HCT116 (cell line): ENCODE results near the gene TMEM117. TPM values are rescaled to one million over a fixed set of nuclear protein-coding genes. Genes with fewer than 3 reads are reported as not detected.

ENCODE experiments used
- ATAC-seq: fragments of 200-7000 bp; cut with Tn5 transposase; 2 replicates; pipeline ENCODE4 v1.9.1; 2020; ENCODE audit warnings: mild to moderate bottlenecking, moderate library complexity
- BruUV-seq: library from RNA; stranded (reverse); fragments of 400-500 nt; replicated peaks from 2 replicates; lab custom pipeline; 2021; lab: Mats Ljungman, UMichigan
- CTCF ChIA-PET: fragments of 300-600 bp; sonication (Branson Sonifier 250); formaldehyde crosslinking; loops from one replicate; lab custom pipeline; 2021; ENCODE audit warnings: antibody characterized with exemption; lab: Charles Lee
- POLR2A ChIA-PET: fragments of 300-600, 350-600 bp; sonication (Branson Sonifier 250); formaldehyde crosslinking; loops from one replicate; lab custom pipeline; 2021; ENCODE audit warnings: antibody characterized with exemption; lab: Charles Lee
- RAD21 ChIA-PET, 2 experiments: fragments of 300-600 bp; sonication (Branson Sonifier 250); formaldehyde crosslinking; loops; one replicate each; lab custom pipeline; 2023; ENCODE audit warnings: low total read pairs in 2 of 2; ENCODE audit not compliant: uncharacterized antibody in 2 of 2, unreplicated experiment in 2 of 2, low non-redundant PET in 1 of 2; lab: Charles Lee
- DNase-seq: peaks from one replicate; pipeline ENCODE4 v3.0.0-alpha.2; 2010; ENCODE audit warnings: low read depth, low spot score
- H2AFZ ChIP-seq: fragments of 200-600 bp; shearing (Covaris generic), sonication (generic); 2 replicates; pipeline ENCODE4 v1.6.1; 2017; ENCODE audit warnings: low read depth, mixed run types, mixed read lengths, antibody characterized with exemption, low read length; ENCODE audit not compliant: poor library complexity, severe bottlenecking
- H3K27ac ChIP-seq: 2 replicates; pipeline ENCODE4 v1.5.1; 2012; ENCODE audit warnings: low read depth, low read length
- H3K27me3 ChIP-seq: fragments of 200-600 bp; sonication (generic); 2 replicates; pipeline ENCODE4 v1.6.1; 2016; ENCODE audit warnings: mixed run types, low read length, mixed read lengths; ENCODE audit not compliant: insufficient read depth
- H3K36me3 ChIP-seq, 2 experiments: fragments of 200-500 bp in 1 of 2; fragments of 200-600 bp in 1 of 2; sonication (Bioruptor generic) in 1 of 2; sonication (generic) in 1 of 2; 2 replicates each; pipeline versions ENCODE4 v1.5.1 to v1.6.1; 2014 to 2016; ENCODE audit warnings: low read length in 2 of 2, inconsistent platforms in 1 of 2, mixed read lengths in 1 of 2, mixed run types in 1 of 2; ENCODE audit not compliant: insufficient read depth in 2 of 2, control insufficient read depth in 1 of 2
- H3K4me1 ChIP-seq, 2 experiments: fragments of 200-600 bp in 1 of 2; sonication (generic) in 1 of 2; 2 replicates each; pipeline versions ENCODE4 v1.5.1 to v1.6.1; 2012 to 2017; ENCODE audit warnings: low read length in 2 of 2, inconsistent platforms in 1 of 2, mild to moderate bottlenecking in 1 of 2, mixed read lengths in 1 of 2, mixed run types in 1 of 2, moderate library complexity in 1 of 2; ENCODE audit not compliant: insufficient read depth in 2 of 2, control insufficient read depth in 1 of 2
- H3K4me2 ChIP-seq: fragments of 200-600 bp; sonication (generic); 2 replicates; pipeline ENCODE4 v1.6.1; 2017; ENCODE audit warnings: mixed run types, low read length, mixed read lengths
- H3K4me3 ChIP-seq, 2 experiments: fragments of 200-600 bp in 1 of 2; sonication (generic) in 1 of 2; replicated peaks in 1 of 2; 2 replicates each; pipeline ENCODE4 v1.5.1; 2011 to 2016; ENCODE audit warnings: low read length in 2 of 2, control low read depth in 1 of 2, low read depth in 1 of 2, mild to moderate bottlenecking in 1 of 2, mixed read lengths in 1 of 2, mixed run types in 1 of 2
- H3K79me2 ChIP-seq: fragments of 200-600 bp; sonication (generic); 2 replicates; pipeline ENCODE4 v1.6.1; 2017; ENCODE audit warnings: mild to moderate bottlenecking, mixed run types, low read length, moderate library complexity, mixed read lengths; ENCODE audit not compliant: insufficient read depth
- H3K9ac ChIP-seq: fragments of 200-600 bp; sonication (generic); 2 replicates; pipeline ENCODE4 v1.6.1; 2016; ENCODE audit warnings: low read length, mixed read lengths
- H3K9me2 ChIP-seq: fragments of 200-600 bp; sonication (generic), shearing (Covaris generic); 2 replicates; pipeline ENCODE4 v1.6.1; 2017; ENCODE audit warnings: mixed run types, mild to moderate bottlenecking, moderate library complexity; ENCODE audit not compliant: insufficient read depth
- H3K9me3 ChIP-seq, 2 experiments: fragments of 200-500 bp in 1 of 2; fragments of 200-600 bp in 1 of 2; sonication (Bioruptor generic) in 1 of 2; sonication (generic) in 1 of 2; 2 replicates each; pipeline ENCODE4 v1.6.1; 2014 to 2017; ENCODE audit warnings: low read length in 2 of 2, mixed read lengths in 2 of 2, inconsistent platforms in 1 of 2, low read depth in 1 of 2, mild to moderate bottlenecking in 1 of 2, mixed run types in 1 of 2, moderate library complexity in 1 of 2; ENCODE audit not compliant: control insufficient read depth in 1 of 2, insufficient read depth in 1 of 2
- H4K20me1 ChIP-seq: fragments of 200-600 bp; sonication (generic), shearing (Covaris generic); 2 replicates; pipeline ENCODE4 v1.6.1; 2017; ENCODE audit warnings: mixed run types, mild to moderate bottlenecking, moderate library complexity; ENCODE audit not compliant: insufficient read depth
- ATF3 ChIP-seq: IDR thresholded peaks from 2 replicates; pipeline ENCODE4 v1.6.1; 2012
- CBX3 ChIP-seq: IDR thresholded peaks from 2 replicates; pipeline ENCODE4 v1.6.1; 2012; ENCODE audit warnings: low read depth
- CEBPB ChIP-seq: IDR thresholded peaks from 2 replicates; pipeline ENCODE4 v1.6.1; 2012; ENCODE audit warnings: low read depth
- CTCF ChIP-seq, 3 experiments: fragments of 200-600 bp in 1 of 3; sonication (generic) in 1 of 3; IDR thresholded peaks in 2 of 3; conservative IDR thresholded peaks in 1 of 3; 2 replicates each; pipeline ENCODE4 v1.5.1; 2012 to 2017; ENCODE audit warnings: low read depth in 2 of 3, low read length in 2 of 3, antibody characterized with exemption in 1 of 3, borderline replicate concordance in 1 of 3, control low read depth in 1 of 3, mild to moderate bottlenecking in 1 of 3, mixed read lengths in 1 of 3, mixed run types in 1 of 3, moderate library complexity in 1 of 3; ENCODE audit not compliant: insufficient read depth in 1 of 3
- ELF1 ChIP-seq: IDR thresholded peaks from 2 replicates; pipeline ENCODE4 v1.6.1; 2012; ENCODE audit warnings: low read depth, borderline replicate concordance
- MAX ChIP-seq: IDR thresholded peaks from 2 replicates; pipeline ENCODE4 v1.6.1; 2012
- POLR2A ChIP-seq: IDR thresholded peaks from 2 replicates; pipeline ENCODE4 v1.7.0; 2011; ENCODE audit warnings: borderline replicate concordance; ENCODE audit not compliant: insufficient read depth, insufficient read length; ENCODE audit errors: extremely low read depth
- POLR2AphosphoS5 ChIP-seq: IDR thresholded peaks from 2 replicates; pipeline ENCODE4 v1.6.1; 2011; ENCODE audit warnings: mild to moderate bottlenecking, low read depth, low read length, moderate library complexity
- RAD21 ChIP-seq: IDR thresholded peaks from 2 replicates; pipeline ENCODE4 v1.6.1; 2012; ENCODE audit warnings: low read depth, mild to moderate bottlenecking
- SRF ChIP-seq: IDR thresholded peaks from 2 replicates; pipeline ENCODE4 v1.6.1; 2012; ENCODE audit warnings: low read depth
- TCF7L2 ChIP-seq: IDR thresholded peaks from 2 replicates; pipeline ENCODE4 v1.7.0; 2011; ENCODE audit warnings: borderline replicate concordance, inconsistent platforms; ENCODE audit not compliant: insufficient read depth, insufficient read length; ENCODE audit errors: extremely low read depth
- YY1 ChIP-seq: IDR thresholded peaks from 2 replicates; pipeline ENCODE4 v1.6.1; 2011; ENCODE audit warnings: low read length, low read depth, moderate library complexity, mild to moderate bottlenecking; ENCODE audit not compliant: insufficient replicate concordance; ENCODE audit errors: extremely low read depth
- ZFX ChIP-seq: fragments of 450-650 bp; IDR thresholded peaks from 2 replicates; pipeline ENCODE4 v1.6.1; 2017
- ZNF274 ChIP-seq: fragments of 200-500 bp; sonication (Bioruptor generic); IDR thresholded peaks from 2 replicates; pipeline ENCODE4 v1.6.1; 2014; ENCODE audit warnings: mild to moderate bottlenecking, low read depth, low read length, inconsistent platforms
- intact Hi-C: fragments of 100-400 bp; cut with micrococcal nuclease; formaldehyde crosslinking; loops from 2 replicates; pipeline ENCODE4 v1.10.0; 2022
- total RNA-seq: library from RNA; stranded (reverse); gene quantifications from one replicate; pipeline ENCODE4 v1.2.1, GENCODE V29; 2021; ENCODE audit not compliant: unreplicated experiment

The TMEM117 gene
- total RNA-seq, 1 experiment from 2014 or later: 3.6 TPM

DNA sequence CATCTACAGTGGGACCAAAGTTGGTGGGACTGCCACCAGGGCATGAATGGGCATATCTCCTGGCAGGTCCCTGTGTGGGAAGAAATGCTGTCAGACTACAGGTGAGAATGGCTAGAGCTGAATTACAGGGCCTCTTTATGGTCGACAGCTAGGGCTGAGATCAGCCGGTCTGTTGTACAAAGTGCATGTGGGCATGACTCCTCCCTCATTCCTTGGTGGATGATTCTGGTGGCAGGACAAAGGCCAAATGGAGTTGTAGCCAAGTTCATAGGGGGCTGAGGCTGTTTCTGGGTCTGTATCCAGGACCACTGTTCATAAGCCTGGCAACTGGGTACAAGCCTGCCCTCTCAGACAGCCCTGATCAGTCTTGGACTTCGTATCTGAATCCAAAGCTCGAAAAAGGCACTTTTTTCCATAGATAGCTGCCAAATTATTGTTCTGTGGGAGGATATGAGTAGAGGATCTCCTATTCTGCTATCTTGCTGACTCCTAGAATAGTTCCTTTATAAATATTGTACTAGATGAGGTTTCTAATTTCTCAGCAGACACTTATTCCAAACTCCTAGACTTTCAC is 460.8 kb downstream of the TMEM117 start:
- DNase-seq: no peak
- no peak overlapping the region for H2AFZ ChIP-seq
- H3K9ac ChIP-seq: no peak overlapping the region
- BruUV-seq: no TSS peak
- H3K27me3 ChIP-seq: no peaks in the 10 kb centered on the region
- H3K4me3 ChIP-seq: no peak overlapping the region
- H4K20me1 ChIP-seq: no peaks in the 10 kb centered on the region
- ChIA-PET CTCF (no interaction called here), POLR2A (no interaction called here), RAD21 (no interaction called here)
- no peaks in the 10 kb centered on the region for H3K9me2 ChIP-seq
- no peak for TF ChIP-seq CTCF (IDR thresholded peaks at IDR 0.05 in 2 of 3, conservative IDR thresholded peaks at IDR 0.05 in 1 of 3; ENCODE audit: borderline replicate concordance in 1 of 3, insufficient read depth in 1 of 3, low read depth in 2 of 3, low read length in 2 of 3)
- no peak for TF ChIP-seq POLR2A
- TF ChIP-seq MAX: no peak
- no peak for TF ChIP-seq ATF3
- TF ChIP-seq SRF: no peak
- H3K27ac ChIP-seq: no peak overlapping the region
- H3K36me3 ChIP-seq: no peaks in the 10 kb centered on the region
- intact Hi-C loops: no loop called here
- H3K79me2 ChIP-seq: no peaks in the 10 kb centered on the region
- ATAC-seq: no peak
- H3K9me3 ChIP-seq: no peaks in the 10 kb centered on the region
- no peaks in the 10 kb centered on the region for H3K4me1 ChIP-seq
- H3K4me2 ChIP-seq: no peak overlapping the region

- Histone ChIP-seq H3K9ac (no peak overlapping the region), H3K4me3 (no peak overlapping the region), H3K27me3 (no peaks in the 10 kb centered on the region), H2AFZ (no peak overlapping the region), H3K27ac (no peak overlapping the region), H3K4me2 (no peak overlapping the region), H3K79me2 (no peaks in the 10 kb centered on the region), H3K36me3 (no peaks in the 10 kb centered on the region), H3K4me1 (no peaks in the 10 kb centered on the region), H3K9me3 (no peaks in the 10 kb centered on the region), H4K20me1 (no peaks in the 10 kb centered on the region), H3K9me2 (no peaks in the 10 kb centered on the region)
- no peak for DNase-seq
- ChIA-PET POLR2A (no interaction called here), RAD21 (no interaction called here), CTCF (no interaction called here)
- no peak for ATAC-seq
- no TSS peak for BruUV-seq
- intact Hi-C loops: no loop called here
- no peak for TF ChIP-seq POLR2A
- TF ChIP-seq CBX3: no peak
- TF ChIP-seq POLR2AphosphoS5: no peak
- no peak for TF ChIP-seq CEBPB
- TF ChIP-seq ZNF274: no peak
- TF ChIP-seq SRF: no peak
- TF ChIP-seq TCF7L2: no peak
- TF ChIP-seq CTCF (IDR thresholded peaks at IDR 0.05 in 2 of 3, conservative IDR thresholded peaks at IDR 0.05 in 1 of 3; ENCODE audit: borderline replicate concordance in 1 of 3, insufficient read depth in 1 of 3, low read depth in 2 of 3, low read length in 2 of 3): no peak
- TF ChIP-seq MAX: no peak
- no peak for TF ChIP-seq ZFX
- TF ChIP-seq RAD21: no peak
- no peak for TF ChIP-seq YY1
- TF ChIP-seq ELF1: no peak
Observed at GRCh38 chr12:44299524-44299923, 463.6 kb downstream of the TMEM117 start.
